Activated B cell treated with CpG ODN at 0.5 μM for 24 hours (primary cell): ENCODE measurements around the gene CHST15. TPM values are rescaled to one million over a fixed set of nuclear protein-coding genes. Genes with fewer than 3 reads are reported as not detected.

ENCODE experiments used
- ATAC-seq: fragments of 200-7000 bp; cut with Tn5 transposase; one replicate; pipeline ENCODE4 v1.10.0; 2021; ENCODE audit warnings: low read depth, mild to moderate bottlenecking, moderate library complexity
- CTCF ChIA-PET: fragments of 350-600 bp; sonication (Branson Sonifier 250); formaldehyde crosslinking; loops from one replicate; lab custom pipeline; 2021; ENCODE audit warnings: antibody characterized with exemption; lab: Charles Lee
- POLR2A ChIA-PET: fragments of 350-600 bp; sonication (Branson Sonifier 250); formaldehyde crosslinking; loops from one replicate; lab custom pipeline; 2021; ENCODE audit warnings: antibody characterized with exemption; lab: Charles Lee
- DNase-seq: peaks from one replicate; pipeline ENCODE4 v3.0.0; 2022
- H3K27ac Mint-ChIP-seq: one replicate; pipeline ENCODE4 v1.8.0; 2020; ENCODE audit warnings: mixed read lengths
- H3K27me3 Mint-ChIP-seq: one replicate; pipeline ENCODE4 v1.8.0; 2021; ENCODE audit warnings: mixed read lengths
- H3K36me3 Mint-ChIP-seq: one replicate; pipeline ENCODE4 v1.8.0; 2021; ENCODE audit warnings: low read depth, mixed read lengths
- H3K4me1 Mint-ChIP-seq: one replicate; pipeline ENCODE4 v1.8.0; 2021; ENCODE audit warnings: mixed read lengths
- H3K4me3 Mint-ChIP-seq: one replicate; pipeline ENCODE4 v1.8.0; 2020; ENCODE audit warnings: mild to moderate bottlenecking, mixed read lengths
- H3K9me3 Mint-ChIP-seq: one replicate; pipeline ENCODE4 v1.8.0; 2020; ENCODE audit warnings: mixed read lengths
- CTCF ChIP-seq: fragments of 200-600 bp; IDR thresholded peaks from one replicate; pipeline ENCODE4 v1.8.0; 2022; ENCODE audit warnings: antibody characterized with exemption, mild to moderate bottlenecking
- intact Hi-C: fragments of 100-400 bp; cut with micrococcal nuclease; formaldehyde crosslinking; loops from one replicate; pipeline ENCODE4 v1.15.1; 2024
- total RNA-seq: library from RNA; stranded (reverse); gene quantifications from 2 replicates; pipeline ENCODE4 v1.2.3, GENCODE V29; 2022

Gene CHST15
- total RNA-seq, 1 donor from 2014 or later = 13.8 TPM

- ATAC-seq = no peak
- Mint-ChIP-seq H3K9me3 (no peaks in the 10 kb centered on the region), H3K27ac (no peak overlapping the region), H3K27me3 (no peaks in the 10 kb centered on the region), H3K4me3 (no peak overlapping the region), H3K4me1 (no peaks in the 10 kb centered on the region), H3K36me3 (peaks cover 44% of the 10 kb centered on the region)
- ChIA-PET POLR2A (no interaction called here), CTCF (interaction anchor here (0.9 to 1.2 kb wide), 3 partner anchors 9 to 384 kb away, joined by 3 to 4 read pairs (median 3); no protein-coding TSS in a partner anchor)
- intact Hi-C loops = no loop called here
- no peak for TF ChIP-seq CTCF
- DNase-seq = no peak
Measured at GRCh38 chr10:124005091-124005490, 88.3 kb downstream of the CHST15 start.

- intact Hi-C loops = no loop called here
- Mint-ChIP-seq H3K9me3 (no peaks in the 10 kb centered on the region), H3K27ac (no peak overlapping the region), H3K27me3 (no peaks in the 10 kb centered on the region), H3K36me3 (peaks cover 40% of the 10 kb centered on the region), H3K4me3 (no peak overlapping the region), H3K4me1 (no peaks in the 10 kb centered on the region)
- CTCF ChIA-PET = interaction anchor here (1.1 to 1.2 kb wide), 2 partner anchors 9 to 385 kb away, joined by 3 to 4 read pairs; no protein-coding TSS in a partner anchor
- no peak for TF ChIP-seq CTCF
- POLR2A ChIA-PET = no interaction called here
- DNase-seq (no peak), ATAC-seq (no peak)
Measured at GRCh38 chr10:124004663-124005004, 88.8 kb downstream of the CHST15 start.

GRCh38 chr10:124003871-124004662 lies 89.3 kb downstream of the CHST15 start:
- Mint-ChIP-seq H3K4me3 (no peak overlapping the region), H3K9me3 (no peaks in the 10 kb centered on the region), H3K27me3 (no peaks in the 10 kb centered on the region), H3K4me1 (no peaks in the 10 kb centered on the region), H3K36me3 (peaks cover 34% of the 10 kb centered on the region), H3K27ac (no peak overlapping the region)
- DNase-seq (no peak), ATAC-seq (no peak)
- intact Hi-C loops = no loop called here
- ChIA-PET CTCF (interaction anchor here (1.2 to 1.4 kb wide), 2 partner anchors 9 to 385 kb away, joined by 4 to 8 read pairs; no protein-coding TSS in a partner anchor), POLR2A (no interaction called here)
- TF ChIP-seq CTCF = no peak

GRCh38 chr10:124003481-124003870 lies 89.9 kb downstream of the CHST15 start:
- H3K27me3 Mint-ChIP-seq = no peaks in the 10 kb centered on the region
- peaks cover 28% of the 10 kb centered on the region for H3K36me3 Mint-ChIP-seq
- POLR2A ChIA-PET = no interaction called here
- intact Hi-C loops = no loop called here
- no peak for ATAC-seq
- CTCF ChIA-PET = interaction anchor here (1.4 kb wide), 2 partner anchors 9 to 385 kb away, joined by 3 to 8 read pairs; no protein-coding TSS in a partner anchor
- no peaks in the 10 kb centered on the region for H3K4me1 Mint-ChIP-seq
- no peak overlapping the region for H3K4me3 Mint-ChIP-seq
- no peak for TF ChIP-seq CTCF
- no peak for DNase-seq
- no peaks in the 10 kb centered on the region for H3K9me3 Mint-ChIP-seq
- no peak overlapping the region for H3K27ac Mint-ChIP-seq

GRCh38 chr10:124003070-124003419 lies 90.4 kb downstream of the CHST15 start:
- H3K27ac Mint-ChIP-seq = no peak overlapping the region
- DNase-seq = no peak
- H3K4me3 Mint-ChIP-seq = no peak overlapping the region
- H3K9me3 Mint-ChIP-seq = no peaks in the 10 kb centered on the region
- H3K36me3 Mint-ChIP-seq = peaks cover 24% of the 10 kb centered on the region
- peaks cover 2% of the 10 kb centered on the region for H3K4me1 Mint-ChIP-seq
- H3K27me3 Mint-ChIP-seq = no peaks in the 10 kb centered on the region
- no peak for ATAC-seq
- TF ChIP-seq CTCF = no peak
- CTCF ChIA-PET = interaction anchor here (1.4 kb wide), 2 partner anchors 8 to 386 kb away, joined by 3 to 8 read pairs; no protein-coding TSS in a partner anchor
- POLR2A ChIA-PET = no interaction called here
- intact Hi-C loops = no loop called here
